ENCODE measurements around the gene CSNK1G3.

The CSNK1G3 gene

GRCh38 chr5:123665822-123666371, 153.9 kb downstream of the CSNK1G3 start:
- DNase-seq (ENCODE audit: low read depth), result no peak
- no peak for TF ChIP-seq CTCF (conservative IDR thresholded peaks at IDR 0.05; ENCODE audit: low read length)

More at GRCh38 chr5:123665822-123666371, 153.9 kb downstream of the CSNK1G3 start:
- no peak overlapping the region for H3K4me3 ChIP-seq (ENCODE audit: low read length)
